ENCODE data around the gene MTA3.
"Not testable (repeated sequence)": the region's sequence is repeated elsewhere in the genome, so short reads cannot be mapped to it uniquely, and the experiment has no call there.

MTA3 gene

DNA sequence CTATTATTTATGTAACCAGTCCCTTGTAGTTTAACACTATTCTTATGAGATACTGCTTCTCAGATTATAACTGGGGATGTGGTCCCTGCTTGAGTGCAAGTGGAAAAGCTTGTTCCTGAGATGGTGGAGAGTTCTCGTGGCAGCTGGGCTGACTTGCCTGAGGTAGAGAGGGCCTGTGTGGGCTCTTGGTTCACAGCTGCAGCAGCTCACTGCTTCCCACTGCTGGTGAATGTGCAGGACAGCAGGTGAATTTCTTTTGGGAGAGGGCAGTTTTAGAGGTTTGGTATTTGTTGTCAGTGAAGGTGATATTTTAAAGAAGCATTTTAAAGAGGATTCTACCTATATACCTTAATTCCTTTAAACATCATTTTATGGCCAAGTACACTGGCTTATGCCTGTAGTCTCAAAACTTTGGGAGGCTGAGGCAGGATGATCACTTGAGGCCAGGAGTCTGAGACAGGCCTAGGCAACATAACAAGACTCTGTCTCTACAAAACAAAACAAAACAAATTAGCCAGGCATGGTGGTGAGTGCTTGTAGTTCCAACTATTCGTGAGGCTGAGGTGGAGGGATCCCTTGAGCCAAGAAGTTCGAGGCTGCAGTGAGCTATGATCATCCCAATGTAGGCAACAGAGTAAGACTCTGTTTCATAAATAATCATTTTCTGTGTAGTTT, 94.8 kb downstream of the MTA3 start:
- DNase-seq (ENCODE audit: low spot score): peak; percentile 72

DNA sequence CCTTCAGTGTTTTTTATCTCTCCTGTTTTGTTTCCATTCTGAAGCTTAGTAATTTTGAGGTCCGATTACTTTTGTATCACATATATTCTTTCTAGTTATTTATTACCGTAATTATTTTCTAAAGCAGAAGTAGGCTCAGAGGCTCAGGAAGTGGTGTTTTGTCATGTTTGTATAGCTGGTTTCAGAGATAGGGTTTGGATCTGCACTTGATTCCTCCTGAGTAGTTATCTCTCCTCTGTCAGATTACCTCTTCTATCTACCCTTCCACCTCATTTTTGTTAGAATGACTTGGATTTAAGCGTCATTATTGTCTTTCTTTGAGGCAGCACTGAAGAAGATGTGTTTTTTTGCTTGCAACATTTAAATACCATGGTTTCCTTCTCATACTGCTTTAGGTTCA, 95.4 kb downstream of the MTA3 start:
- no peak for DNase-seq (ENCODE audit: low spot score)

DNA sequence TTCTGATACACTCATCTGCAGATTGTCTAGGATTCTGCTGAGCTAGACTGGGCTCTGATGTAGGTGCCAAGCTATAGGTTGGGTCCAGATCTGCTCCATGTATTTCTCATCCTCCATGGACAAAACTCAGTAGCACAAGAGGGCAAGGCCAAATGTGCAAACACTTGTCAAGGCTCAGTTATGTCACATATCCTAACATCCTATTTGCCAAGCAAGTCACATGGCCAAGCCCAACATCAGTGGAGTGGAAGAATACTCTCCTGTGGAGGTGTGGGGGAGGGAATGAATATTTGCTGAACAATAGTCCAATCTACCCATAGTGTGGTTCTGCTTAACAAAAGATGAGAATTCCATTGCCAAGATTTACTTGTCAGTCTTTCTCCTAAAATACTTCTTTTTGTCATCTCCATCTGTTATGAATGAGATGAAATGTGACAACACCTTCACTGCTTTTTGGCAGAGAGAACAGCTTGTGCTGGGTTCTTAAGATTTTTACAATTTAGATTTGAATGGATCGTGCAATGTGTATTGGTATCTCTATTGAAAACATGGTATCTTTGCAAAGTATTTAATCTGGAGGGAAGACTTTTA, 105.7 kb downstream of the MTA3 start:
- no peak for DNase-seq (ENCODE audit: low spot score)

DNA sequence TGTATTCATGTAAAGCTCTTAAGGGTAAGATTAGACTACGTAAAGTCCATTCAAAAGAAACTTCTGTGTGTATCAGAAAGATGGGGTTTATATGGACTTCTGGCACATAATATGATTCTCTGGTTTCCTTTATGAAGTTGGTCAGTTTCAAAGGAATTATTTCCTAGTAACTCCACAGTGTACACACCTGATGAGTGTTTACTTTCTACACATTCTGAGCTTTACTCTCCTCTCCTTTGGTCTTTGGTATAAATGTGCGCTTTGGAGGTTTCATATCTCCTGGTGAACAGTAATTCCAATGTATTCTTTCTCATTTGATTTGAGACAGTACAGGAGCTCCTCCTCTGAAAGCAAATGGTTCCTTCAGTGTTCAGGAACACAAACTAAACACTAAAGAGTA, 107.4 kb downstream of the MTA3 start:
- DNase-seq (ENCODE audit: low spot score): no peak

DNA sequence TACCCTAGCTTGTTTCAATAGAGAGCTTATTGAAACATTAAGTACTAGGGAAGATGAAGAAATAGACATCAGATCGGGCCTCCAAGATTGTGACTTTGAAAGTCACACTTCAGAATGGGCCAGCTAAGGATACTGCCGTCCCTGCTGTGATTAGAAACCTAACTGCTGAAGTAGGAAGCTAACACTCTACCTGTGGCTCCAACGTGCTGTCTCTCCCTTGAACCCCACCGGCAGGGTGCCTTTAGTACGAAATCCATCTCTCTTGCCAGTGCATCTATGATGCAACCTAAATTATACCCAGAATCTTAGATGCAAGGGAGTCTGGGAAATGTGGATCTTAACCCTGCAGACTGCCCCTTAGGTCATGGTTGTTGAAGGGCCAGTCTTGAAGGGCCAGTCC, 116.9 kb downstream of the MTA3 start:
- DNase-seq (ENCODE audit: low spot score): no peak

DNA sequence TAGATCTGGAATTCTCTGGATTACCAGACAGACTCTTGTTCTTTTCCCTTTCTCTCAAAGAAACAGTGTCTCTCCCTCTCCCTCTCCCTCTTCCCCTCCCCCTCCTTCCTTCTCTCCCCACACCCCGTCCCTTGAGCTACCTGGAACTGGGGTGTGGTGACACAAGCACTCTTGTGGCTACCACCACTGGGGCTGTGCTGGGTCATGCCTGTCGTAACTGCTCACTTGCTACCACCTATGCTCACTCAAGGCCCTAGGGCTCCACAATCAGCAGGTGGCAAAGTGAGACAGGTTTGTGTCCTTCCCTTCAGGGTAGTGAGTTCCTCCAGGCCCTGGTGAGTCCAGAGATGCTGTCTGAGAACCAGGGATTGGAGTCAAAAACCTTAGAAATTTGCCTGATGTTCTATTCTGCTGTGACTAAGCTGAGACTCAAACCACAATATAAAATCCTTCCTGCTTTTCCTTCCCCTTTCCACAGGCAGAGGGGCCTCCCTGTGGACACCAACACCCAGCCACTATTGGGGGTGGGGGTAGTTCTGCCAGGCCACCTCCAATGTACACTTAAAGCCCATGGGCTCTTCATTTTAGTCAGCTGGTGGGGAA, 124.7 kb downstream of the MTA3 start:
- DNase-seq (ENCODE audit: low spot score): no peak

DNA sequence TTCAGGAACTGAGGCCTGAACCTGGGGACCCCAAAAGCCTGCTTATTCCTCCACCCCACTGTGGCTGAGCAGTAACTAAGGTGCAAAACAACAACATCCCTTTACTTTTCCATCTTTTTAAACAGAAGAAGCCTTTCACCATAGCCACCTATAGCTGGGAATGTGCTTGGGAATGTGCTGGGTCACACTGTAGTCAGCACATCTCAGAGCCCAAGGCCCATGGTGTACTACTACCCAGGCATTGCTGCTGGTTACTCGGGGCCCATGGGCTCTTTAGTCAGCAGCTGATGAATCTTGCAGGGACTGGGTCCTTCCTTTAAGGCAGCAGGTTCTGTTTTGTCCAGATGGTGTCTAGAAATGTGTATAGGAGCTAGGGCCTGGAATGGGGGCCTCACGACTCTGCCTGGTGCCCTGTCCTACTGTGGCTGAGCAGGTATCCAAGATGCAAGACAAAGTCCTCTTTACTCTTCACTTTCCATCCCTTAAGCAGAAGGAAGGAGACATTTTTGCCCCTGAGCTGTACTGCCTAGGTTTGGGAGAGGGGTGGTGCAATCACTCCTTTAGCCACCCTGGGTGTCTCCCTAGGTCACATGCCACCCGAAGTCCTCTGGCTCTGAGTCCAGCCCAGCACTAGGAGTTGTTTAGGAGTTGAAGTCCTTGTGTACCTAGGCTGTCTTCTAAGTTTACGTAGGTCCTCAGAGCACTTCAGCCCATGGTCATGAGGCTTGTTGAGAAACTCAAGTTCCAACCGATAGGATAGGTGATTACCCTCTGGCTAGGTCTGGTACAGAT, 125.5 kb downstream of the MTA3 start:
- DNase-seq (ENCODE audit: low spot score): no peak

DNA sequence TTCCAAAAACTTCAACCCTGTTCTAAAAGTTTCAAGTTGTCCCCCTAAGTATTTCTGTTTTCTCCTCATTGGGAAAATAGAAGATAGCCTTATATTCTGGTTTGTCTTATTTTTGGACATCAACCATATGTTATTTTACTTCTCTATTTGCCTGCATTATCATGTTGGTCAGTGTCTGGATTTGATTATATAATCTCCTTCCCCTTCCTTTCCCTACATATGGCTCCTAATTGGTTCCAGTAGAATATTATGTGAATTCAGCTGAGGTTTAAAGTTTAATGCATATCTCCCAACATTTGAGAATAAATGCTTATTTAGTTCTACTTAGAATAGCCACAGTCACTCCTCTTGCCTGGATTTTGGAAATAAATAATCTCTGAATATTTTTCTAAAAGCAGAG, 128.6 kb downstream of the MTA3 start:
- DNase-seq (ENCODE audit: low spot score): no peak

DNA sequence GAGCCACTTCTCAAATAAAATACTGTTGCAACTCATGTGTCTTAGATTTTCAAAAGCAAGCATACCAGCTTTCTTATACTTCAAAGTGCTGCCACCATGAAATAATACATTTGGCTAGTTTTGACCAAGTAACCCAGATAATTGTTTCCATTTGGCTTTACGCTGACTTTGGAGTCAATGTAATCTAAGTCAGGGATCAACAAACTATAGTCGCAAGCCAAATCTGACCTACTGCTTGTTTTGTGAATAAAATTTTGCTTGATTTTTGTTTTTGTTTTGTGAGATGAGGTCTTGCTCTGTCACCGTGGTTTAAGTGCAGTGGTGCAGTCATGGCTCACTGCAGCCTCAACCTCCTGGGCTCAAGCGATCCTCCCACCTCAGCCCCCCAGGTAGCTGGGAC, 130.5 kb downstream of the MTA3 start:
- DNase-seq (ENCODE audit: low spot score): no peak

DNA sequence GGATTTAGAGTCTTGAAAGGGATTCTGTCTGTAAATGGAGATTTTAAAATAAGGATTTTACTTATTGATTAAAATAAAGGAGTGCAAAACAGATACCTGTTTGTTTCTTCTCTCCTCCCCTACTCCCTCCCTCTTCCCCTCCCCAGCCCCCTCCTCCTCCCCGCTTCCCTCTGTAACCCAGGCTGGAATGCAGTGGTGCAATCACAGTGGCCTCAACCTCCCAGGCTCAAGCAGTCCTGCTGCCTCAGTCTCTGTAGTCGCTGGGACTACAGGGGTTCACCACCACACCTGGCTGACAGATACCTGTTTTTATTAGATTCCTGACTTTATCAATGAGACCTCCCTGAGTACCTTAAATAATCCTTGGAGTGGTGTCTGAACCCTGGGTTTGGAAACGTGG, 138.4 kb downstream of the MTA3 start:
- DNase-seq (ENCODE audit: low spot score): no peak

DNA sequence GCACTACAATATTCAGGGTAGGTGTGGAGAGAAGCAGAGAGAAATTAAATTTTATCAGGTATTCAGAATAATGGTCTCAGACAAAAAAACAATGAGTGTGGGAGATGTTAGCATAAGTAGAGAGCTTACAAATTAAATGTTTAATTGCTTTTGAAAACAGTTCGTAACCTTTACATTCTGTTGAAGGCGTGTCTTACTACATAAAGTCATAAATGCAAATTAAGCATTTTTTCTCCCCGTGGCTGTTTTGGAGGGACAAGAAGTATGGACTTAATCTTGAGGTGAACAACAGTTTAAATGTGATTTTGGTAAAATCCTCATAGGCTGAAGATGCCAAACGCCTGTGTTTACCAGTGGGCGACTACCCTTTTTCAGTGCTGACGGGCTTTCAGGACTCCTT, 139.7 kb downstream of the MTA3 start:
- no peak for DNase-seq (ENCODE audit: low spot score)

DNA sequence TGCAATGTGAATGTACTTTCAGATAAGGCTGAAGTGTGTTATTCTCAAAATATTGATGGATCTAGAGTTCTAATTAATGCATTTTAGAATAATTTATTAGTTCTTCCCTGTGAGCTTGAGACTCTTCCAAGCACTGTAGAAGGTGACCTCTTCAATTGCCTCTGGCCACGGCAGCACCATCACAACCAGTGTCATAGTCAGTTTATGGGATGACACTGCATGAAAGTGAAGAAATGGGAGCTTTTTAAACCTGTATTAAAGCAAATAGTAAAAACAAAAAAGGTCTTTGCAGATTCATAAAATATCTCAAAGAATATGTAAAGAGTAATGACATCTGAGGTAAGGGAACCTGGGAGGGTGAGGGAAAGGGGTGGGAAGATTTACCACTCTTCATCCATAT, 143.5 kb downstream of the MTA3 start:
- DNase-seq (ENCODE audit: low spot score): no peak

DNA sequence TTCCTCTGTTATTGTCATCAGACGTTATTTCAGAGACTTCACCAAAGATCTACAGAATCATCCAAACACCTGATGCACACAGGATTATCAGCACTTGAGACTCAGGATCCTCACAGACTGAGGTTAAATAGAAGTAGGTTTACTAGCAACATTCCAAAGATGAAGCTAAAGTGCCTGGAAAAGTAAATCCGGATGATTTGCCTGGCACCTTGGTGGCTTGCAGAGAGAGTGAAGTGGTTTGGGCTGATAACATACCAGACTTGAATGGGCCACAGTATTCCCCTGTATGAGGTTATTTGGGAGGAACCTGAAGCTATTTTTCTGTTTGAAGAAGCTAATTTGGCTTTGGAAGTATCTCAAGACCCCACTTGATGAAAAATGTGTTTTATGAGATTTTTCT, 144.5 kb downstream of the MTA3 start:
- DNase-seq (ENCODE audit: low spot score): no peak

DNA sequence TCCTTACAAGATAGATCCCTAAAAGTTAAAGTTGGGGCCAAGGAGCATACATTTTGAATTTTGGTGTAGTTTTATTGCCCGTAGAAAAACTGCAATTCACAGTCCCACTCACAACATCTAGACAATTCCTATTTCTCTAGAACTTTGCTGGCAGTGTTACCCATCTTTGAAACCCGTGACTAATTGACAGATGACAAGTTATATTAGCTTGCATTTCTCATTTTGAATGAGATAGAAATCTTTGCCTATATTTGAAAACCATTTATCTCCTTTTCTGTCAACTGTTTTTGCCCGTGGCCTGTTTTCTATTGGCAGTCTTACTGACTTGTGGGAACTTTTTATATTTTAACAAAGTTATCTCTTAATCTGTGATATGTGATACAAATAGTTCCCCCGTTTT, 145.5 kb downstream of the MTA3 start:
- no peak for DNase-seq (ENCODE audit: low spot score)

DNA sequence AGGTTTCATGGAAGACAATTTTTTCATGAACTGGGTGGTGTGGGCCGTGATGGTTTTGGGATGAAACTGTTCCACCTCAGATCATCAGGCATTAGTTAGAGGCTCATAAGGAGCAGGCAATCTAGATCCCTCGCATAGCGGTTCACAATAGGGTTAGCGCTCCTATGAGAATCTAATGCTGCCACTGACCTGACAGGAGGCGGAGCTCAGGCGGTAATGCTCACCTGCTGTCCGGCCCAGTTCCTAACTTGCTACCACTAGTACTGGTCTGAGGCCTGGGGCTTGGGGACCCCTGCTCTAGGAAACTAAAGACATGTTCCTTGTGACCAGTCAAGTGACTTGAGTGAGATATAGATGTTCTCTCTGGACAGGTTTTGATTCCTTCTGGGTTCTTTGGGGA, 146.3 kb downstream of the MTA3 start:
- no peak for DNase-seq (ENCODE audit: low spot score)

DNA sequence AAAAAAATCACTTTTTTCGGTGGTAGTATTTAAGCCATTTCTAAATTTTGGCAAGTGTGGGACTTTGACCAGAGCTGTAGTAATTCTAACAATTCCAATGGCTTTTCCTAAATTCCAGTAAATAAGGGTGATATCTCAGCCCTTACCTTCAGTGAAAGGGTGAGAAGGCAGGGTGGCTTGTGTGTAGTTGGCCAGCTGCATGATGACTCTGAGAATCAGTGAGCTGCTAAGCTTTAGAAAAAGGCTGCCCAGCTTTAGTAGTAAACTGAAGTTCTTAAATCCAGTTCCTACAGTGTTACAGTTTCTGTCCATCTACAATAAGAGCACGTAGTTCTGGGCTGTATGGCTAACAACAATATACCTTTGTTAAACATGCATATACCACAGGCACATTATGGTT, 153.5 kb downstream of the MTA3 start:
- no peak for DNase-seq (ENCODE audit: low spot score)

DNA sequence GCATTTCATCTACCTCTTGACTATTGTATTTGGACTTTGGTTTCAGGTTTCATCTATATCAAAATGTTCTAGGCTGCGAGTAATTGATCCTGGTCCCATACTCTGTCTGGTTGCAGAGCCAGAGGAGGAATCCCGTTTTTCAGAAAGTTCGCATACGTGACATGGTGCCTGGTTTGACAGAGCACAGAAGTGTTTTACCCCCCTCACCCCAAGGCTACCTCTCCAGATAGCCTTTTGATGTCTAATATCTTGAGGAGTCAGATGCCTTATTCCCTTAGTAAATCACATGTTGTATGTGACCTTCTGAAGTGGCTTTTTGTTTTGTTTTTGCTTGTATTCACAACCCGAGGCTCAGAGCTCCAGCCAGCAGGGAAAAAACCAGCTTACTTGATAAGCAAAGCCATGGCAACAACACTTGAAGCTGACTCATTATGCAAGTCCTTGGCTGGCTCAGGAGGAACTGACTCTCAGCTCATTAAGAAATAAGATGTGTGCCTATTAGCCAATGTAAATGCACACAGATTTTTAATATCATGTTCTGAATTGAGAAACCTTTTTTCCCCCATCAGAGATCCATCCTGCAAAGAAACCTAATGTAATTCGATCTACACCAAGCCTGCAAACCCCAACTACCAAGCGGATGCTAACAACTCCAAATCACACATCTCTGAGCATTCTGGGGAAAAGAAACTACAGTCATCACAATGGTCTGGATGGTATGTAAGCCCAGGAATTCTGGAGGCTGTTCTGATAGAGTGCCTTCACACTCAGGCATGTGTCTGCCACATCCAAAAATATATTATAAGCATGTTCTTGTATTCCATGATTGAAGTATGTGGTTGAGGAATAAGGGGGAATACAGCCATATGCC, 154.1 kb downstream of the MTA3 start:
- peak; percentile 20 for DNase-seq (ENCODE audit: low spot score)

DNA sequence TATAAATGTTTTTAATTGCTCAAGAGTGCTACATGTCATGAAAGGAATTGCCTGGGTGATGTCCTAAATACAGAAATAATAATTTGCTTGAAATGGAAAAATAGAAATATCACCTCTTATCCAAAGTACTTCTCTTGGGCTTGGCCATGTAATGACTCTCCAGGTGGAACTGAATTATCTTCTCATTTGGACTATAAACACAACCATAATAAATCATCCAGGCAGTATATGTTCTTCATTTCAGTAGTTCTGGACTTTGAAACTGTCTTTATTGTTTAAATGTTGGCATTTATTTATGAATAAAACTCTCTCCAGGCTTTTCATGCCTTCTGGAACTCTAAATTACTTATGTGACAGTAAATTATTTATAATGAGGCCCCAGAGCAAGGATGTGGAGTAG, 155.0 kb downstream of the MTA3 start:
- no peak for DNase-seq (ENCODE audit: low spot score)

DNA sequence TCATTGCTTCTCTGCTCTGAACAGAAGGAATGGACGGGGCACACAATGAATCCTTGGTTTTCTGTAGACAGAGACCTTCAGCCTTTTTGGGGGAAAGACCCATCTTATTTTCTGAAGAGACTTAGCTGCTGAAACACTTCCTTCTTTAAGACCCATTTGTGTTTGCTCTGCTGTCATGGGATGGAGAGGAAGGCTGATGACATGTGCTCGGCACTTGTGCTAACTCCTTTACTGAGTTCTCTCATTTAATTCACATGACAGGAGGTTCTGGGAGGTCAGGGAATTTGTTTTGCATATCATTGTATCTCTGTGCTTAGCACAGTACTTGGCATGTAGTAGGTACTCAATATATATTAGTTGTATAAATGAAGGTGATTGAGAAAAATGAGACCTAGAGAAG, 156.5 kb downstream of the MTA3 start:
- DNase-seq (ENCODE audit: low spot score): no peak

DNA sequence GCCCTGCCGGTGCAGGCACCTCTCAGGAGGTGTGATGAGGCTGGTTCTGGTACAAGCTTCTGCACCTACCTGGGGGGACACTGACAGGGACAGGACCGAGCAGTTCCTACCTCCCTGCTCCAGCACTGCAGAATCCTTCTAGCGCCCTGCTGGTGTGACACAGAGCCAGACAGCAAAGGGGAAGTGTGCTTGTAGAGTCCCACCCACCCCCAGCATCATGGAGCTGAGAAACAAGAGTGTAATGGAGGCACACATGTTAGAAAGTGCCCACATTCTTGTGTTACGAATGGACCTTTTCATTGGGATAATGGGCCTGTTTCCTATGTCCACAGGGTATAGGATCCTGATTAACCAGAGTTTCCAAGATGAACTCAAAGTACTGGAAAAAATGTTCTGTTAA, 157.2 kb downstream of the MTA3 start:
- no peak for DNase-seq (ENCODE audit: low spot score)

DNA sequence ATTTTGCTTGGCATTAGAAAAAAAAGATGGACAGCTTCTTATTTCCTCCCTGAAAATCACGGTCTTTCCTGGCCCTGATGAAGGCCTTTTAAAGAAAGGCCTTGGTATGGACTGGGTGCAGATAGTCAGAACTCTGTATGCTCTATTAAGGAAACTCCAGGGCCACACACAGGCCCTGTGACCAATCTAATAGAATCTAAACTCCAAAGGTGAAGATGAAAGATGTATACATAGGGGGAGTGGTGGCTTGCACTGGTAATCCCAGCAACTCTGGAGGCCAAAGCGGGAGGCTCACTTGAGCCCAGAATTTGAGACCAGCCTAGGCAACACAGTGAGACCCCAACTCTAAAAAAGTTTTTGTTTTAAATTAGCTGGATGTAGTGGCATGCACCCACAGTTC, 158.2 kb downstream of the MTA3 start:
- no peak for DNase-seq (ENCODE audit: low spot score)

DNA sequence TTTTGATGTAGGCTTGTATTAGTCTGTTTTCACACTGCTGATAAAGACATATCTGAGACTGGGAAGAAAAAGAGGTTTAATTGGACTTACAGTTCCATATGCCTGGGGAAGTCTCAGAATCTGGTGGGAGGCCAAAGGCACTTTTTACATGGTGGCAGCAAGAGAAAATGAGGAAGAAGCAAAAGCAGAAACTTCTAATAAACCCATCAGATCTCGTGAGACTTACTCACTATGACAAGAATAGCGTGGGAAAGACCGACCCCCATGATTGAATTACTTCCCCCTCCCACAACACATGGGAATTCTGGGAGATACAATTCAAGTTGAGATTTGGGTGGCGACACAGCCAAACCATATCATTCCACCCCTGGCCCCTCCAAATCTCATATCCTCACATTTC, 162.9 kb downstream of the MTA3 start:
- not testable (repeated sequence) for DNase-seq (ENCODE audit: low spot score)

All from globus pallidus (tissue), 1 donor.